Measurements from ENCODE around the gene NCBP1.
"Not testable (repeated sequence)": the region's sequence is repeated elsewhere in the genome, so short reads cannot be mapped to it uniquely, and the experiment has no call there.

NCBP1 gene

GRCh38 chr9:97672403-97672802, 38.8 kb downstream of the NCBP1 start:
- DNase-seq (ENCODE audit: low read depth in 4 of 4, low spot score in 1 of 4) = no peak

GRCh38 chr9:97673922-97674321, 40.3 kb downstream of the NCBP1 start:
- DNase-seq (ENCODE audit: low read depth in 4 of 4, low spot score in 1 of 4) = no peak

GRCh38 chr9:97675655-97676054, 42.0 kb downstream of the NCBP1 start:
- DNase-seq (ENCODE audit: low read depth in 4 of 4, low spot score in 1 of 4) = no peak

- no peak for DNase-seq (ENCODE audit: low read depth in 4 of 4, low spot score in 1 of 4)
Measured at GRCh38 chr9:97682242-97682641, 48.6 kb downstream of the NCBP1 start.

- no peak for DNase-seq (ENCODE audit: low read depth in 4 of 4, low spot score in 1 of 4)
Measured at GRCh38 chr9:97688654-97689053, 55.0 kb downstream of the NCBP1 start.

- no peak for DNase-seq (ENCODE audit: low read depth in 4 of 4, low spot score in 1 of 4)
Measured at GRCh38 chr9:97689401-97690180, 56.0 kb downstream of the NCBP1 start.

- DNase-seq (ENCODE audit: low read depth in 4 of 4, low spot score in 1 of 4) = no peak
Measured at GRCh38 chr9:97694769-97695168, 61.1 kb downstream of the NCBP1 start.

- no peak for DNase-seq (ENCODE audit: low read depth in 4 of 4, low spot score in 1 of 4)
Measured at GRCh38 chr9:97695390-97695789, 61.8 kb downstream of the NCBP1 start.

GRCh38 chr9:97695995-97696802, 62.6 kb downstream of the NCBP1 start:
- no peak for DNase-seq (ENCODE audit: low read depth in 4 of 4, low spot score in 1 of 4)

GRCh38 chr9:97696803-97697601, 63.4 kb downstream of the NCBP1 start, which contains the start of gene XPA:
Gene XPA, minus strand, starts transcription at chr9:97697340. Its CDS starts 48 bp downstream, at chr9:97697292.
- peak; percentile 91 to 96 (median 96) for DNase-seq (ENCODE audit: low read depth in 4 of 4, low spot score in 1 of 4)

GRCh38 chr9:97697837-97698236, 64.2 kb downstream of the NCBP1 start:
- no peak for DNase-seq (ENCODE audit: low read depth in 4 of 4, low spot score in 1 of 4)

- DNase-seq (ENCODE audit: low read depth in 4 of 4, low spot score in 1 of 4) = no peak
Measured at GRCh38 chr9:97698865-97699264, 65.2 kb downstream of the NCBP1 start.

GRCh38 chr9:97699281-97699680, 65.7 kb downstream of the NCBP1 start:
- not testable (repeated sequence) for DNase-seq (ENCODE audit: low read depth in 4 of 4, low spot score in 1 of 4)

- DNase-seq (ENCODE audit: low read depth in 4 of 4, low spot score in 1 of 4) = not testable (repeated sequence)
Measured at GRCh38 chr9:97699824-97700223, 66.2 kb downstream of the NCBP1 start.

- no peak for DNase-seq (ENCODE audit: low read depth in 4 of 4, low spot score in 1 of 4)
Measured at GRCh38 chr9:97703437-97704344, 70.1 kb downstream of the NCBP1 start.

GRCh38 chr9:97704345-97704677, 70.7 kb downstream of the NCBP1 start:
- DNase-seq (ENCODE audit: low read depth in 4 of 4, low spot score in 1 of 4) = no peak

- DNase-seq (ENCODE audit: low read depth in 4 of 4, low spot score in 1 of 4) = no peak
Measured at GRCh38 chr9:97704851-97705250, 71.2 kb downstream of the NCBP1 start.

GRCh38 chr9:97705354-97705950, 71.8 kb downstream of the NCBP1 start:
- DNase-seq (ENCODE audit: low read depth in 4 of 4, low spot score in 1 of 4) = no peak

- DNase-seq (ENCODE audit: low read depth in 4 of 4, low spot score in 1 of 4) = no peak
Measured at GRCh38 chr9:97706246-97706645, 72.6 kb downstream of the NCBP1 start.
